HEK293 (cell line): ENCODE data around the gene RNF111.

Experiments used
- CTCF ChIA-PET: fragments of 350-600 bp; formaldehyde crosslinking; extraction: SDS; loops from one replicate; lab custom pipeline; 2021; ENCODE audit warnings: antibody characterized with exemption; lab: Yijun Ruan, JAX
- POLR2A ChIA-PET: fragments of 300-600 bp; formaldehyde crosslinking; extraction: SDS; loops from one replicate; lab custom pipeline; 2020; ENCODE audit warnings: antibody characterized with exemption, inconsistent platforms; lab: Yijun Ruan, JAX
- H3K27ac ChIP-seq: fragments of 200-500 bp; sonication (Bioruptor generic); 2 replicates; pipeline ENCODE4 v1.5.1; 2014; ENCODE audit warnings: low read depth, low read length, control low read depth, inconsistent platforms; ENCODE audit errors: extremely low read depth
- H3K36me3 ChIP-seq, 2 experiments: fragments of 200-500 bp in 1 of 2; sonication (Bioruptor generic) in 1 of 2; 1 replicate in 1 of 2; 2 replicates in 1 of 2; pipeline ENCODE4 v1.5.1; 2014 to 2017; ENCODE audit warnings: inconsistent platforms in 2 of 2, low read length in 2 of 2; ENCODE audit not compliant: control insufficient read depth in 2 of 2, insufficient read depth in 1 of 2
- H3K4me1 ChIP-seq: fragments of 200-500 bp; sonication (Bioruptor generic); 2 replicates; pipeline ENCODE4 v1.5.1; 2014; ENCODE audit warnings: mild to moderate bottlenecking, low read length, inconsistent platforms; ENCODE audit not compliant: control insufficient read depth, insufficient read depth
- H3K4me3 ChIP-seq: 2 replicates; pipeline ENCODE4 v1.5.1; 2011; ENCODE audit warnings: low read depth, mild to moderate bottlenecking, control low read depth, low read length, moderate library complexity
- H3K9me3 ChIP-seq: fragments of 200-500 bp; sonication (Bioruptor generic); 2 replicates; pipeline ENCODE4 v1.5.1; 2014; ENCODE audit warnings: low read depth, low read length, inconsistent platforms; ENCODE audit not compliant: control insufficient read depth, insufficient read depth
- GLI4 ChIP-seq: fragments of 450-650 bp; formaldehyde crosslinking; IDR thresholded peaks from 2 replicates; pipeline ENCODE4 v1.5.1; 2016; ENCODE audit warnings: missing biosample characterization, missing genetic modification characterization
- HOXA7 ChIP-seq: sonication (generic); formaldehyde crosslinking; IDR thresholded peaks from 2 replicates; pipeline ENCODE4 v1.8.1; 2022; ENCODE audit warnings: missing genetic modification reagents, borderline replicate concordance
- SETDB1 ChIP-seq: IDR thresholded peaks from one replicate; pipeline ENCODE4 v1.6.1; 2017; ENCODE audit warnings: mild to moderate bottlenecking, low read length, moderate library complexity, mixed read lengths; ENCODE audit not compliant: insufficient read length
- ZBTB17 ChIP-seq: fragments of 450-650 bp; formaldehyde crosslinking; IDR thresholded peaks from 2 replicates; pipeline ENCODE4 v1.5.1; 2016; ENCODE audit warnings: missing biosample characterization, missing genetic modification characterization
- ZBTB48 ChIP-seq: fragments of 450-650 bp; formaldehyde crosslinking; IDR thresholded peaks from 2 replicates; pipeline ENCODE4 v1.5.1; 2016; ENCODE audit warnings: missing biosample characterization, missing genetic modification characterization
- ZFHX2 ChIP-seq: fragments of 450-650 bp; formaldehyde crosslinking; conservative IDR thresholded peaks from 2 replicates; pipeline ENCODE4 v1.5.1; 2016; ENCODE audit warnings: missing biosample characterization, missing genetic modification characterization
- ZFP3 ChIP-seq: fragments of 450-650 bp; formaldehyde crosslinking; IDR thresholded peaks from 2 replicates; pipeline ENCODE4 v1.5.1; 2016; ENCODE audit warnings: low read depth, missing biosample characterization, missing genetic modification characterization
- ZNF10 ChIP-seq: fragments of 450-650 bp; formaldehyde crosslinking; IDR thresholded peaks from 2 replicates; pipeline ENCODE4 v1.5.1; 2017; ENCODE audit warnings: missing biosample characterization, missing genetic modification characterization
- ZNF114 ChIP-seq: fragments of 450-650 bp; formaldehyde crosslinking; IDR thresholded peaks from 2 replicates; pipeline ENCODE4 v1.5.0; 2017; ENCODE audit warnings: missing biosample characterization, missing genetic modification characterization
- ZNF184 ChIP-seq: fragments of 450-650 bp; IDR thresholded peaks from 2 replicates; pipeline ENCODE4 v1.5.1; 2018; ENCODE audit warnings: missing biosample characterization, mild to moderate bottlenecking, missing genetic modification characterization
- ZNF2 ChIP-seq: fragments of 450-650 bp; formaldehyde crosslinking; IDR thresholded peaks from 2 replicates; pipeline ENCODE4 v1.5.1; 2016; ENCODE audit warnings: missing biosample characterization, missing genetic modification characterization
- ZNF555 ChIP-seq: fragments of 450-650 bp; formaldehyde crosslinking; conservative IDR thresholded peaks from 2 replicates; pipeline ENCODE4 v1.5.1; 2017; ENCODE audit warnings: missing biosample characterization, mild to moderate bottlenecking, missing genetic modification characterization, inconsistent platforms
- ZNF624 ChIP-seq: fragments of 450-650 bp; formaldehyde crosslinking; IDR thresholded peaks from 2 replicates; pipeline ENCODE4 v1.5.1; 2017; ENCODE audit warnings: missing biosample characterization, missing genetic modification characterization
- ZSCAN23 ChIP-seq: fragments of 450-650 bp; formaldehyde crosslinking; IDR thresholded peaks from 2 replicates; pipeline ENCODE4 v1.5.1; 2016; ENCODE audit warnings: missing biosample characterization, missing genetic modification characterization
- TF ChIP-seq, protein P1 (sequence below): fragments of 450-650 bp; formaldehyde crosslinking; IDR thresholded peaks from 2 replicates; pipeline ENCODE4 v1.5.1; 2016; ENCODE audit warnings: missing biosample characterization, missing genetic modification characterization
- TF ChIP-seq, protein P2 (sequence below): fragments of 450-650 bp; formaldehyde crosslinking; IDR thresholded peaks from 2 replicates; pipeline ENCODE4 v1.5.1; 2016; ENCODE audit warnings: missing biosample characterization, missing genetic modification characterization
- TF ChIP-seq, protein P3 (sequence below): fragments of 450-650 bp; formaldehyde crosslinking; IDR thresholded peaks from 2 replicates; pipeline ENCODE4 v1.5.1; 2017; ENCODE audit warnings: missing biosample characterization, missing genetic modification characterization
- TF ChIP-seq, protein P4 (sequence below): fragments of 450-650 bp; IDR thresholded peaks from 2 replicates; pipeline ENCODE4 v1.5.1; 2018; ENCODE audit warnings: missing biosample characterization, missing genetic modification characterization

Gene RNF111

DNA sequence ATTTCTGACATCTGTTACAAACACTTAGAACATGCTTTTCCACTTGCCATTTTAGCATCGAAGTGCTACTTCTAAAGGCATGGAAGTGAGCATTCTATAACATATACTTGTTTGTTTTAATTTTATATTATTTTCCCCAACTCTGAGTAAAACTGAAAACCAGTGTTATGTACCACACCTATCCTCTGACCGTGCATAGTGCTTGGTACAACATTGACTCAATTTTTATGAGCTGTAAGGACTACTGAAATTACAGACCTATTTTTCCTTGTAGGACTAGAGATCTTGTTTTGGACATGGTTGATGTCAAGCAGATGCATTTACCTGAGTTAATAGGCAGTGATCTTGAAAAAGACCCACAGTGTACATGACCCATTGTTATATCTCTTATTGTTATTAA, 66.0 kb downstream of the RNF111 start:
- Histone ChIP-seq H3K4me1 (no peaks in the 10 kb centered on the region), H3K36me3 (peaks cover 3 to 38% of the 10 kb centered on the region in 2 experiments), H3K9me3 (no peaks in the 10 kb centered on the region), H3K27ac (no peak overlapping the region), H3K4me3 (no peak overlapping the region)
- POLR2A ChIA-PET: no interaction called here
- TF ChIP-seq, protein P1, sequence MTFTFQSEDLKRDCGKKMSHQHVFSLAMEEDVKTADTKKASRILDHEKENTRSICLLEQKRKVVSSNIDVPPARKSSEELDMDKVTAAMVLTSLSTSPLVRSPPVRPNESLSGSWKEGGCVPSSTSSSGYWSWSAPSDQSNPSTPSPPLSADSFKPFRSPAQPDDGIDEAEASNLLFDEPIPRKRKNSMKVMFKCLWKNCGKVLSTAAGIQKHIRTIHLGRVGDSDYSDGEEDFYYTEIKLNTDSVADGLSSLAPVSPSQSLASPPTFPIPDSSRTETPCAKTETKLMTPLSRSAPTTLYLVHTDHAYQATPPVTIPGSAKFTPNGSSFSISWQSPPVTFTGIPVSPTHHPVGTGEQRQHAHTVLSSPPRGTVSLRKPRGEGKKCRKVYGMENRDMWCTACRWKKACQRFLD: no peak
- TF ChIP-seq GLI4 (tag by site-specific recombination) (no peak), ZFHX2 (tag by site-specific recombination) (no peak), ZBTB48 (tag by site-specific recombination) (no peak), ZFP3 (tag by site-specific recombination) (no peak), SETDB1 (no peak), ZNF624 (no peak), ZNF10 (no peak)
- TF ChIP-seq, protein P2, sequence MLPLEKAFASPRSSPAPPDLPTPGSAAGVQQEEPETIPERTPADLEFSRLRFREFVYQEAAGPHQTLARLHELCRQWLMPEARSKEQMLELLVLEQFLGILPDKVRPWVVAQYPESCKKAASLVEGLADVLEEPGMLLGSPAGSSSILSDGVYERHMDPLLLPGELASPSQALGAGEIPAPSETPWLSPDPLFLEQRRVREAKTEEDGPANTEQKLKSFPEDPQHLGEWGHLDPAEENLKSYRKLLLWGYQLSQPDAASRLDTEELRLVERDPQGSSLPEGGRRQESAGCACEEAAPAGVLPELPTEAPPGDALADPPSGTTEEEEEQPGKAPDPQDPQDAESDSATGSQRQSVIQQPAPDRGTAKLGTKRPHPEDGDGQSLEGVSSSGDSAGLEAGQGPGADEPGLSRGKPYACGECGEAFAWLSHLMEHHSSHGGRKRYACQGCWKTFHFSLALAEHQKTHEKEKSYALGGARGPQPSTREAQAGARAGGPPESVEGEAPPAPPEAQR (tag by site-specific recombination): no peak
- TF ChIP-seq, protein P3, sequence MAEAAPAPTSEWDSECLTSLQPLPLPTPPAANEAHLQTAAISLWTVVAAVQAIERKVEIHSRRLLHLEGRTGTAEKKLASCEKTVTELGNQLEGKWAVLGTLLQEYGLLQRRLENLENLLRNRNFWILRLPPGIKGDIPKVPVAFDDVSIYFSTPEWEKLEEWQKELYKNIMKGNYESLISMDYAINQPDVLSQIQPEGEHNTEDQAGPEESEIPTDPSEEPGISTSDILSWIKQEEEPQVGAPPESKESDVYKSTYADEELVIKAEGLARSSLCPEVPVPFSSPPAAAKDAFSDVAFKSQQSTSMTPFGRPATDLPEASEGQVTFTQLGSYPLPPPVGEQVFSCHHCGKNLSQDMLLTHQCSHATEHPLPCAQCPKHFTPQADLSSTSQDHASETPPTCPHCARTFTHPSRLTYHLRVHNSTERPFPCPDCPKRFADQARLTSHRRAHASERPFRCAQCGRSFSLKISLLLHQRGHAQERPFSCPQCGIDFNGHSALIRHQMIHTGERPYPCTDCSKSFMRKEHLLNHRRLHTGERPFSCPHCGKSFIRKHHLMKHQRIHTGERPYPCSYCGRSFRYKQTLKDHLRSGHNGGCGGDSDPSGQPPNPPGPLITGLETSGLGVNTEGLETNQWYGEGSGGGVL (tag by site-specific recombination): no peak
- TF ChIP-seq, protein P4, sequence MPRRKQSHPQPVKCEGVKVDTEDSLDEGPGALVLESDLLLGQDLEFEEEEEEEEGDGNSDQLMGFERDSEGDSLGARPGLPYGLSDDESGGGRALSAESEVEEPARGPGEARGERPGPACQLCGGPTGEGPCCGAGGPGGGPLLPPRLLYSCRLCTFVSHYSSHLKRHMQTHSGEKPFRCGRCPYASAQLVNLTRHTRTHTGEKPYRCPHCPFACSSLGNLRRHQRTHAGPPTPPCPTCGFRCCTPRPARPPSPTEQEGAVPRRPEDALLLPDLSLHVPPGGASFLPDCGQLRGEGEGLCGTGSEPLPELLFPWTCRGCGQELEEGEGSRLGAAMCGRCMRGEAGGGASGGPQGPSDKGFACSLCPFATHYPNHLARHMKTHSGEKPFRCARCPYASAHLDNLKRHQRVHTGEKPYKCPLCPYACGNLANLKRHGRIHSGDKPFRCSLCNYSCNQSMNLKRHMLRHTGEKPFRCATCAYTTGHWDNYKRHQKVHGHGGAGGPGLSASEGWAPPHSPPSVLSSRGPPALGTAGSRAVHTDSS: no peak
- CTCF ChIA-PET: no interaction called here

- TF ChIP-seq ZNF2 (no peak), ZNF555 (no peak), ZNF184 (no peak)
- TF ChIP-seq, all 188 proteins: peak for 0
- CTCF ChIA-PET: no interaction called here
- no peak overlapping the region for H3K27ac ChIP-seq
- POLR2A ChIA-PET: no interaction called here
- peaks cover 25 to 78% of the 10 kb centered on the region in 2 experiments for H3K36me3 ChIP-seq
- no peaks in the 10 kb centered on the region for H3K9me3 ChIP-seq
- H3K4me3 ChIP-seq: no peak overlapping the region
- H3K4me1 ChIP-seq: no peaks in the 10 kb centered on the region
These were observed 71.7 kb downstream of the RNF111 start for GRCh38 chr15:59059076-59059597.

DNA sequence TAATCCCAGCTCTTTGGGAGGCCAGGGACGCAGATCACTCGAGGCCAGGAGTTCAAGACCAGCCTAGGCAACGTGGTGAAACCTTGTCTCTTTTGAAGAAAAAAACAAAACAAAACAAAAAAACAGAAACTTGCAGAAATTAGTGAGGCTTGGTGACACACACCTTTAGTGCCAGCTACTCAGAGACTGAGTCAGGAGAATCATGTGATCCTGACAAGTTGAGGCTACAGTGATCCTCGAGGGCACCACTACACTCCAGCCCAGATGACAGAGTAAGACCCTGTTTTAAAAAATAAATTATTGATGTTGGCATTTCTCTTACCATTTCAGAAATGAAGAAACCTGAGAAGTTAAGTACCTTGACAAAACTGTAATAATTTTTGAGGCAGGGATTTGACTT, 72.9 kb downstream of the RNF111 start:
- TF ChIP-seq HOXA7 (no peak), ZNF114 (no peak), ZBTB17 (no peak), ZSCAN23 (tag by site-specific recombination) (no peak)
- Histone ChIP-seq H3K9me3 (no peaks in the 10 kb centered on the region), H3K4me1 (no peaks in the 10 kb centered on the region), H3K27ac (no peak overlapping the region), H3K4me3 (no peak overlapping the region), H3K36me3 (peaks cover 25 to 74% of the 10 kb centered on the region in 2 experiments)
- POLR2A ChIA-PET: no interaction called here
- CTCF ChIA-PET: no interaction called here
